ENCODE results near the gene DAZAP1.

Gene DAZAP1

DNA sequence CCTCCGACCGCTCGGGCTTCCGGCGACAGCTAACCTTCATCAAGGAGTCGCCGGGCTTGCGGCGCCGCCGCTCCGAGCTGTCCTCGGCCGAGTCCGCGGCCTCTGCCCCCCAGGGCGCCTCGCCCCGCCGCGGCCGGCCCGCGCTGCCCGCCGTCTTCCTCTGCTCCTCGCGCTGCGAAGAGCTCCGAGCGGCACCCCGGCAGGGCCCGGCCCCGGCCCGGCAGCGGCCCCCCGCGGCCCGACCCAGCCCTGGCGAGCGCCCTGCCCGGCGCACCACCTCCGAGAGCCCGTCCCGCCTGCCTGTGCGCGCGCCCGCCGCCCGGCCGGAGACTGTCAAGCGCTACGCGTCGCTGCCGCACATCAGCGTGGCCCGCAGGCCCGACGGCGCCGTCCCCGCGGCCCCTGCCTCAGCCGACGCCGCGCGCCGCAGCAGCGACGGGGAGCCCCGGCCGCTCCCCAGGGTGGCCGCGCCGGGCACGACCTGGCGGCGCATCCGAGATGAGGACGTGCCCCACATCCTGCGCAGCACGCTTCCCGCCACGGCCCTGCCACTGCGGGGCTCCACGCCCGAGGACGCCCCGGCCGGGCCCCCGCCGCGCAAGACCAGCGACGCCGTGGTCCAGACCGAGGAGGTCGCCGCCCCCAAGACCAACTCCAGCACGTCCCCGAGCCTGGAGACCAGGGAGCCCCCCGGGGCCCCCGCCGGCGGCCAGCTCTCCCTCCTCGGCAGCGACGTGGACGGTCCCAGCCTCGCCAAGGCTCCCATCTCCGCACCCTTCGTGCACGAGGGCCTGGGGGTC lies 62.1 kb downstream of the DAZAP1 start:
- peaks cover 0 to 2% of the 10 kb centered on the region in 2 donors for H3K36me3 ChIP-seq (ENCODE audit: control insufficient read depth in 1 of 2, insufficient read depth in 2 of 2, low read length in 2 of 2)

DNA sequence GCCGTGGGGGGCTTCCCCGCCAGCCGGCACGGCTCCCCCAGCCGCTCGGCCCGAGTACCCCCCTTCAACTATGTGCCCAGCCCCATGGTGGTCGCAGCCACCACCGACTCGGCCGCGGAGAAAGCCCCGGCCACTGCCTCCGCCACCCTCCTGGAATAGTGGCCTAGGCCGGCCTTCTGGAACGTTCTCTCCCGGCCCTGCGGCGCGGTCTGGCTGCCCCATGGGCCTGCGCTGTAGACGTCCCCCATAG lies 62.6 kb downstream of the DAZAP1 start:
- peaks cover 42% of the 10 kb centered on the region for H3K27me3 ChIP-seq (ENCODE audit: low read depth, low read length)
- peaks cover 0 to 7% of the 10 kb centered on the region in 2 donors for H3K36me3 ChIP-seq (ENCODE audit: control insufficient read depth in 1 of 2, insufficient read depth in 2 of 2, low read length in 2 of 2)
- H3K4me1 ChIP-seq (ENCODE audit: control insufficient read depth in 1 of 2, insufficient read depth in 2 of 2, low read length in 2 of 2): peaks cover 0 to 80% of the 10 kb centered on the region in 2 donors
- H3K9me3 ChIP-seq (ENCODE audit: control insufficient read depth in 1 of 2, low read length in 2 of 2): no peaks in the 10 kb centered on the region
- peak overlapping the region in 1 of 2 donors; percentile 68 for H3K4me3 ChIP-seq (ENCODE audit: low read depth in 1 of 2, low read length in 2 of 2)
- no peak overlapping the region for H3K27ac ChIP-seq (ENCODE audit: low read length)

More for the DNA sequence above, 62.1 kb downstream of the DAZAP1 start:
- H3K4me1 ChIP-seq (ENCODE audit: control insufficient read depth in 1 of 2, insufficient read depth in 2 of 2, low read length in 2 of 2): peaks cover 0 to 76% of the 10 kb centered on the region in 2 donors
- peak overlapping the region in 1 of 2 donors; percentile 68 for H3K4me3 ChIP-seq (ENCODE audit: low read depth in 1 of 2, low read length in 2 of 2)
- no peaks in the 10 kb centered on the region for H3K9me3 ChIP-seq (ENCODE audit: control insufficient read depth in 1 of 2, low read length in 2 of 2)
- H3K27me3 ChIP-seq (ENCODE audit: low read depth, low read length): peaks cover 42% of the 10 kb centered on the region
- H3K27ac ChIP-seq (ENCODE audit: low read length): no peak overlapping the region

DNA sequence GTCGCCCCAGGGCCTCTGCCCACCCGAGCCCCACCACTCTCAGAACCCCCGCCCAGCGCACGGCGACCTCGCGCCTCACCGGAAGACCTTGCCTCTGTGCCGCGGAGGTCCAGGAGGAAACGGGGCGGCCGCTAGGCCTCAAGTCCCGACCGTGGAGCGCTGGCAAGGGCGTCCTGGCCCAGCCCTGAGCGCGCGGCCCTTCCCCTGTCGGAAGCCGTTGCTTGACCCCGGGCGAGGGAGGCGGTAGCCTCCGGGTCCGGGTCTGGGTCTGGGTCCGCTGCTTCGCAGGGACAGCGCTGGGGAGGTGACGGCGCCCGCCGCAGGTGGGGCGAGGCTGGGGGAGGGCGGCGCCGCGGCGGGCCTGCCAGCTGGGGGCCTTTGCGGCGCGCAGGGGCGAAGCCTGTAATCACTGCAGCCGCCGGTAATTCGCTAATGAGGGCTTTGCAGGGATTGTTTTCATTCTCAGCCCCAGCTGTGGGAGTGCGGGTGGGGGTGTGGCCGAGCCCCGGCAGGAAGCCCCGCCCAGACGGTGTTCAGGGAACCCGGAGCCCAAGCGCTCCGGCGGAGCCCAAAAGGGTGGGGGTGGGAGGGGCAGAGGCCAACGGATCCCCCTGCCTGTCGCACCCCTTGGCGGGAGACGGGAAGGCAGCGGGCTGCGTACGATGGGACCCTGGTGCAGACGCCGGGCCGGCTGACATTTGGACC lies 63.1 kb downstream of the DAZAP1 start:
- Histone ChIP-seq H3K27ac (ENCODE audit: low read length) (no peak overlapping the region), H3K27me3 (ENCODE audit: low read depth, low read length) (peaks cover 42% of the 10 kb centered on the region), H3K4me3 (ENCODE audit: low read depth in 1 of 2, low read length in 2 of 2) (peak overlapping the region in 1 of 2 donors; percentile 68), H3K36me3 (ENCODE audit: control insufficient read depth in 1 of 2, insufficient read depth in 2 of 2, low read length in 2 of 2) (peaks cover 0 to 12% of the 10 kb centered on the region in 2 donors), H3K4me1 (ENCODE audit: control insufficient read depth in 1 of 2, insufficient read depth in 2 of 2, low read length in 2 of 2) (peaks cover 0 to 78% of the 10 kb centered on the region in 2 donors), H3K9me3 (ENCODE audit: control insufficient read depth in 1 of 2, low read length in 2 of 2) (no peaks in the 10 kb centered on the region)

DNA sequence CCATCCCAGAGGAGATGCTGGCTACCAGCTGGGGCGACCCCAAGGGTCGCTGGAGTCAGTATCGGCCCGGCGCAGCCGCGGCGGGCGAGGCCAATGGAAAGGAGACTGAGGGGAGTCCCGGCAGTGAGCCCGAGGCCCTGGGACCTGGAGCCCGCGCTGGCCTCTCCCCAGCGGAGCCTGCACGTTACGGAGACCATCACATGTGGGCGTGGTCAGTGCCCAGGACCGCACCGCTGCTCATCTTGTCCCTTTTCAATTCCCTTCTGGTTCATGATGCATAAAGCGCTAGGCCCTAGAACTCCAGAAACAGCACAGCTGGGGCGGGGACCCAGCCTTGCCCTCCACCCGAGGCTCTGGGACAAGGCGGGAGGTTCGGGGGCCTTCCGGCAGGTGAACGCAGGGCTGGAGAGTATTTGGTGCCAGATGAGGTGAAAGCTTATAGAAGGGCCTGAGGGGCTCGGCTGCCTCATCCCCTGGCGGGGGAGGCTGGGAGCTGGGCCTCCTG lies 63.7 kb downstream of the DAZAP1 start:
- Histone ChIP-seq H3K27me3 (ENCODE audit: low read depth, low read length) (peaks cover 42% of the 10 kb centered on the region), H3K27ac (ENCODE audit: low read length) (no peak overlapping the region), H3K36me3 (ENCODE audit: control insufficient read depth in 1 of 2, insufficient read depth in 2 of 2, low read length in 2 of 2) (peaks cover 0 to 18% of the 10 kb centered on the region in 2 donors), H3K9me3 (ENCODE audit: control insufficient read depth in 1 of 2, low read length in 2 of 2) (no peaks in the 10 kb centered on the region), H3K4me1 (ENCODE audit: control insufficient read depth in 1 of 2, insufficient read depth in 2 of 2, low read length in 2 of 2) (peaks cover 0 to 72% of the 10 kb centered on the region in 2 donors), H3K4me3 (ENCODE audit: low read depth in 1 of 2, low read length in 2 of 2) (peak overlapping the region in 1 of 2 donors; percentile 68)

DNA sequence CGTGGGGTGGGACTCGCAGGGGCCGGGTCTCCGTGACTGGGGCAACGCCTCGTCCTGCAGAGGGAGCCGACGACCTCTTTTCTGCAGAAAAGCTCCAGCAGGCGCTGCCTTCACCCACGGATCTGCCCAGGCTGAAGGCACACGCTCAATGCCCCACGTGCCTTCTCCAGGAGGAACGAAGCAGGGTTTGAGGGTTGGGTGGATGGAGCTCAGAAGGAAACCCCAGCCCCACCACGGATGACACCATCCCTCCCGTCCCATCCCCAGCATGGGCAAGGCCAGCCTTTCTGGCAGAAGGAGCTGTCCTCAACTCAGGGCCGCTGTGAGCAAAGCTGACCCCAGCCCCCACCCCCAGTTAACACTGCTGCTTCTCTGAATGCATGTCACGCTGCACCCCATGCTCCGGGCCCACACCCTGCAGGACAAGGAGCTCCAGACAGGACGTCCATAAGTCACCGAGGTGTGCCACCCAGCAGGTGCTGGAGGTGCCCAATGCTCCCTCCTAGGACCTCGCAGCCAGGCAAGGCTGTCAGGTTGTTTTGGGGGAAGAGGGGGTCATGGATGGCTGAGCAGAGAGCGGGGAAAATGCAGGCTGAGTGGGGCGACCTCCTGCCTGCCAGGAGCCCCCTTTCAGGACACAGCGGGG lies 64.3 kb downstream of the DAZAP1 start:
- Histone ChIP-seq H3K4me3 (ENCODE audit: low read depth in 1 of 2, low read length in 2 of 2) (no peak overlapping the region), H3K36me3 (ENCODE audit: control insufficient read depth in 1 of 2, insufficient read depth in 2 of 2, low read length in 2 of 2) (peaks cover 0 to 24% of the 10 kb centered on the region in 2 donors), H3K9me3 (ENCODE audit: control insufficient read depth in 1 of 2, low read length in 2 of 2) (no peaks in the 10 kb centered on the region), H3K4me1 (ENCODE audit: control insufficient read depth in 1 of 2, insufficient read depth in 2 of 2, low read length in 2 of 2) (peaks cover 0 to 66% of the 10 kb centered on the region in 2 donors), H3K27me3 (ENCODE audit: low read depth, low read length) (peaks cover 40% of the 10 kb centered on the region), H3K27ac (ENCODE audit: low read length) (no peak overlapping the region)

DNA sequence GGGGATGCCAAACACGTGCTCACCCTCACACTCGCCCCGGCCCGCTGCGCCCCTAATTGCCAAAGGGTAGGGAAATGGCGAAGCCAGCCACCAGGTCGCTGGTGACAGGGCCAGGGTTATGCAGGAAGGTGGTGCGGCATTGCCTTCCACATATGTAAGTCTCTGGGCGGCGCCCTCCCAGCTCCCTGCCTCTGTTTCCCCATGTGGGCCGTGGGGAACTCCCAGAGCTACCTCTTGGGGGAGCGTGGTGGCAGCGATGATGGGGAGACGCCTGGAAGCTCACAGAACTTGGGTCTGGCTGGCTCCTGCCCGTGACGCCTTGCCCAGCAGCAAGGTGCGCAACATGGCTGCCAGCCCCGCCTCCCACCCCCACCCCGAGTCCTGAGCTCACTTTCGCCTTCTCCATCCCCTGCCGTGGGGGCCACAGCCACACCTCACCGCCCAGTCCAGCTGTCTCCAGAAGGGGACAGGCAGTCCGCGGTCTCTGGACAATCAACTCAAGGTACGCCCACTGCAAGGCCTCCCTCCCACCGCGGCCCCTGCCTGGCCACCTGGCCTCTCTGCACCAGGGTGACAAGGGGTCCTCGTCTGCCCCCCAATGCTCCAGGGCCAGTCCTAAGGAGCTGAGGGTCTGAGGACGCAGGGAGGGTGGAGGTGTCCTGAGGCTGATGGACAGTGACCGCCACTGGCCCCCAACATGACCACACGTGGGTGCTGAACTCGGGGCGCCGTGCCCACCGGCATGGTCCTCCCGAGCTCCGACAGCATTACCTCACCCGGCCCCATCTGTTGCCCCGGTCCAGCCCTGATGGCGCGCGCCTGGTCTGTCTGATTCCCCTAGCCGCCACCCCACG lies 65.1 kb downstream of the DAZAP1 start:
- peaks cover 0 to 58% of the 10 kb centered on the region in 2 donors for H3K4me1 ChIP-seq (ENCODE audit: control insufficient read depth in 1 of 2, insufficient read depth in 2 of 2, low read length in 2 of 2)
- H3K36me3 ChIP-seq (ENCODE audit: control insufficient read depth in 1 of 2, insufficient read depth in 2 of 2, low read length in 2 of 2): peaks cover 0 to 24% of the 10 kb centered on the region in 2 donors
- no peak overlapping the region for H3K27ac ChIP-seq (ENCODE audit: low read length)
- no peaks in the 10 kb centered on the region for H3K9me3 ChIP-seq (ENCODE audit: control insufficient read depth in 1 of 2, low read length in 2 of 2)
- H3K4me3 ChIP-seq (ENCODE audit: low read depth in 1 of 2, low read length in 2 of 2): no peak overlapping the region
- peaks cover 34% of the 10 kb centered on the region for H3K27me3 ChIP-seq (ENCODE audit: low read depth, low read length)

DNA sequence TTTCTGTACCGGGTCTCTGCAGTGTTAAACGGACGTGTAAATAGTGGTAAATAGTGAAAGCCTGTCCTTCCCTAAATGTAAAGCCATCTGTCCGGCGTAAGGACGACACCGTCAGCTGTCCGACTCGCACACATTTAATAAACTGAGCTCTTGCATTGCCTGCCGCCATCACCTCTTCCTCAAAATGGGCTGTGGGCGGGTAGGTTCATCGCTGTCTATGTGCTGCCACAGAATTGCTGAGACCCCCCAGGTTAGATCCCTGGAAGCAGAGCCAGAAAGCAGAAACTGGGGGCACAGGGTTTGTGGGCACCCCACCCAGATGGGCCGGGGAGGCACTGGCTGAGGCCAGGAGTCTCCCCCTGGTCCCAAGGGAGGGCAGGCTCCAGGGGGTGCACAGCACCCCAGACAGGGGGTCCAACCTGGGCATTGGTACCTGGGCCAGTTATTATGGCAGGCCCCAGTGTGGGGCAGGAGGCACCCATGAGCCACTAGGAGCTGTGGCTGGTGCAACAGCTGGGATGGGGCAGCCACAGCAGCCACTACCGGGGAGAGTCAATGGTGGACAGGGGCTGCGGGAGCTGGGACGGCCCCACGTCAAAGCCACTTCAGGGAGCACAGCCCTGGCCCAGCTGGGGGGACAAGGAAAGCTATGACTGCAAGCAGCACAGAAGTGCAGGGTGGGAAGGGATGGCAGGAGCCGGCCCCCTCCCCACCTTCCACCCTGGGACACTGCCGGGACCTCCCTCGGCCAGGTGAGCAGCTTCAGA lies 65.9 kb downstream of the DAZAP1 start:
- H3K27me3 ChIP-seq (ENCODE audit: low read depth, low read length): peaks cover 32% of the 10 kb centered on the region
- H3K4me1 ChIP-seq (ENCODE audit: control insufficient read depth in 1 of 2, insufficient read depth in 2 of 2, low read length in 2 of 2): peaks cover 0 to 56% of the 10 kb centered on the region in 2 donors
- H3K9me3 ChIP-seq (ENCODE audit: control insufficient read depth in 1 of 2, low read length in 2 of 2): no peaks in the 10 kb centered on the region
- peaks cover 0 to 24% of the 10 kb centered on the region in 2 donors for H3K36me3 ChIP-seq (ENCODE audit: control insufficient read depth in 1 of 2, insufficient read depth in 2 of 2, low read length in 2 of 2)
- H3K27ac ChIP-seq (ENCODE audit: low read length): no peak overlapping the region
- no peak overlapping the region for H3K4me3 ChIP-seq (ENCODE audit: low read depth in 1 of 2, low read length in 2 of 2)

DNA sequence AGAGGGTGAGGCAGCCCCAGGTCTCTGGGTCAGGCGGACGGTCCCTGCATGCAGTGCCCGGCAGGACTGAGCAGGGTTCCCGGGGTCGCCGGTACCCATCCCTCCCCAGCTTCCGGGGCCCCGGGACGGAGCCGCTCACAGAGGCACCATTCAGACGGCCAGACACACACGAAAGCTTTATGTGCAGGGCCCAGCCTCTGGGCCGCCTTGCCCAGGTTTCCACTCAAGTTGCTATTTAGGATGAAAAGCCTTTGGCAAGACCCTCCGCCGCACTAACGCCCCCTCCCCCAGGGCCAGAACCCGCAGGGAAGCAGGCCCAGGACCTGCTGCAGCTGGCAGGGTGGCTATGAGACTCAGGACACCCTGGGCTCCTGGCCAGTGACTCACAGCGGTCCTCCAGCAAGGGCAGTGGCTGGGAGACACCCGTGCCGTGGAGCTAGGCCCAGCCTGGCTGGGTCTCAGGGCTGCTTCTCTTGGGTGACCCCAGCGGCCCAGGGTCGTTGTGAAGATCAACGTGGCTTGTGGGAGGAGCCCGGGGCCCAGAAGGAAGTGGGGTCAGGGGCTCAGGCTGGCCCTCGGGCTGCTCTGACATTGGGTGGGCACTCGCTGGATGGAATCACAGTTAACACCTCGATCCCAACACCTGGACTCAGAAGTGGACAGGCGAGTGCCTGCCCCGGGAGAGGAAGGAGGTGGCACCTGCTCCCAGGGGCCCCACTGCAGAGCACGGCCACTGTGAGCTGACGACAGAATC lies 66.8 kb downstream of the DAZAP1 start:
- peaks cover 26% of the 10 kb centered on the region for H3K27me3 ChIP-seq (ENCODE audit: low read depth, low read length)
- peaks cover 0 to 24% of the 10 kb centered on the region in 2 donors for H3K36me3 ChIP-seq (ENCODE audit: control insufficient read depth in 1 of 2, insufficient read depth in 2 of 2, low read length in 2 of 2)
- H3K4me1 ChIP-seq (ENCODE audit: control insufficient read depth in 1 of 2, insufficient read depth in 2 of 2, low read length in 2 of 2): peaks cover 0 to 53% of the 10 kb centered on the region in 2 donors
- H3K4me3 ChIP-seq (ENCODE audit: low read depth in 1 of 2, low read length in 2 of 2): no peak overlapping the region
- H3K27ac ChIP-seq (ENCODE audit: low read length): no peak overlapping the region
- no peaks in the 10 kb centered on the region for H3K9me3 ChIP-seq (ENCODE audit: control insufficient read depth in 1 of 2, low read length in 2 of 2)

DNA sequence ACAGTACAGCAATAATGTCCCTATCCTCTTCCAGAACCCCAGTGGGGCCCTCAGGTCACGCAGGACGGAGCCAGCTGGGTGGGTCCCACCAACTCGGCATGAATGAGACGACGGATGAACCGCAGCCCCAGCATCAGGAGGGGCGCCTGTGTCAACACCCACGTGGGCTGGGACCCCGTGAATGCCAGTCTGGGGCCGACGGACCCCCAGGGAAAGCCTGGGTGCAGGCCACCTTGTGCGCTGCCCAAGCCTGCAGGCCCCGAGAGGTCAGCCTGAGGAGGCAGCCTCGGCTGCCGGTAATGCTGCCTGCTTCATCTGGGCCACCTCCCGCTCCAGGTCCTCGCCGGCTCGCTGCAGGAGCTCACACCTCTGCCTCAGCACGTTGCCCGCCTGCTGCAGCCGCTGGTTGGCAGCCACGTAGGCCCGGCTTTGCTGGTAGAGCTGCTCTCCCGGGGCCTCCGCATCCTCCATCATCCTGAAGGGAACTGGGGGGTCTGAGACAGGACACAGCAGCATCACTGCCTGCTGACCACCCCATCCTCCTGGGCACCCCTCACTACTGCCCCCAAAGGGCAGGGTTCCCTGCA lies 67.5 kb downstream of the DAZAP1 start:
- peaks cover 26% of the 10 kb centered on the region for H3K27me3 ChIP-seq (ENCODE audit: low read depth, low read length)
- peaks cover 0 to 50% of the 10 kb centered on the region in 2 donors for H3K4me1 ChIP-seq (ENCODE audit: control insufficient read depth in 1 of 2, insufficient read depth in 2 of 2, low read length in 2 of 2)
- H3K9me3 ChIP-seq (ENCODE audit: control insufficient read depth in 1 of 2, low read length in 2 of 2): no peaks in the 10 kb centered on the region
- H3K4me3 ChIP-seq (ENCODE audit: low read depth in 1 of 2, low read length in 2 of 2): no peak overlapping the region
- H3K27ac ChIP-seq (ENCODE audit: low read length): no peak overlapping the region
- peaks cover 0 to 24% of the 10 kb centered on the region in 2 donors for H3K36me3 ChIP-seq (ENCODE audit: control insufficient read depth in 1 of 2, insufficient read depth in 2 of 2, low read length in 2 of 2)
